OCI-LY7 (cell line): ENCODE results near the gene CREB3L1. TPM values are rescaled to one million over a fixed set of nuclear protein-coding genes. Genes with fewer than 3 reads are reported as not detected.

Experiments used
- BruUV-seq: library from RNA; stranded (reverse); fragments of 400-500 nt; replicated peaks from 2 replicates; lab custom pipeline; 2021; lab: Mats Ljungman, UMichigan
- CTCF ChIA-PET: fragments of 300-600 bp; sonication (Branson Sonifier 250); formaldehyde crosslinking; loops from one replicate; lab custom pipeline; 2022; ENCODE audit warnings: antibody characterized with exemption; ENCODE audit not compliant: unreplicated experiment; lab: Charles Lee
- POLR2A ChIA-PET: fragments of 300-600 bp; sonication (Branson Sonifier 250); formaldehyde crosslinking; loops from one replicate; lab custom pipeline; 2022; ENCODE audit warnings: antibody characterized with exemption; lab: Charles Lee
- DNase-seq: peaks from one replicate; pipeline ENCODE4 v3.0.0-alpha.2; 2015; ENCODE audit warnings: low spot score
- H2AFZ ChIP-seq: fragments of 200-600 bp; sonication (generic), shearing (Covaris generic); 2 replicates; pipeline ENCODE4 v1.6.1; 2014; ENCODE audit warnings: mild to moderate bottlenecking, antibody characterized with exemption, low read length, moderate library complexity
- H3K27ac ChIP-seq: fragments of 200-600 bp; sonication (generic); 2 replicates; pipeline ENCODE4 v1.5.1; 2014; ENCODE audit warnings: mixed run types, low read depth, mild to moderate bottlenecking, moderate library complexity, low read length, inconsistent platforms; ENCODE audit not compliant: poor library complexity, severe bottlenecking
- H3K36me3 ChIP-seq: fragments of 200-600 bp; sonication (generic); 2 replicates; pipeline ENCODE4 v1.6.1; 2014; ENCODE audit warnings: mild to moderate bottlenecking, antibody characterized with exemption, low read length, moderate library complexity, mixed read lengths; ENCODE audit not compliant: insufficient read depth
- H3K4me1 ChIP-seq: fragments of 200-600 bp; sonication (generic); 2 replicates; pipeline ENCODE4 v1.5.1; 2014; ENCODE audit warnings: mild to moderate bottlenecking, low read length; ENCODE audit not compliant: insufficient read depth, poor library complexity, severe bottlenecking
- H3K4me2 ChIP-seq: fragments of 200-600 bp; sonication (generic); 2 replicates; pipeline ENCODE4 v1.6.1; 2014; ENCODE audit warnings: mild to moderate bottlenecking, low read length
- H3K4me3 ChIP-seq: fragments of 200-600 bp; sonication (generic); 2 replicates; pipeline ENCODE4 v1.5.1; 2014; ENCODE audit warnings: mild to moderate bottlenecking, low read depth, low read length; ENCODE audit not compliant: poor library complexity, severe bottlenecking
- H3K79me2 ChIP-seq: fragments of 200-600 bp; sonication (generic); 2 replicates; pipeline ENCODE4 v1.6.1; 2016; ENCODE audit warnings: low read depth, mild to moderate bottlenecking, low read length, moderate library complexity, mixed read lengths; ENCODE audit not compliant: insufficient read depth
- H3K9me2 ChIP-seq: fragments of 200-600 bp; sonication (generic); 2 replicates; pipeline ENCODE4 v1.6.1; 2016; ENCODE audit warnings: mild to moderate bottlenecking, low read length, mixed read lengths; ENCODE audit not compliant: insufficient read depth
- H3K9me3 ChIP-seq: fragments of 200-600 bp; sonication (generic); 2 replicates; pipeline ENCODE4 v1.6.1; 2014; ENCODE audit warnings: mild to moderate bottlenecking, mixed run types, low read length, mixed read lengths
- H4K20me1 ChIP-seq: fragments of 200-600 bp; sonication (generic); 2 replicates; pipeline ENCODE4 v1.6.1; 2014; ENCODE audit warnings: mild to moderate bottlenecking, antibody characterized with exemption, low read length, moderate library complexity, mixed read lengths; ENCODE audit not compliant: insufficient read depth
- CTCF ChIP-seq: fragments of 200-600 bp; sonication (generic); conservative IDR thresholded peaks from 2 replicates; pipeline ENCODE4 v1.5.1; 2014; ENCODE audit warnings: mild to moderate bottlenecking, antibody characterized with exemption, low read length, moderate library complexity, mixed read lengths
- EZH2phosphoT487 ChIP-seq: fragments of 200-600 bp; sonication (generic); IDR thresholded peaks from 2 replicates; pipeline ENCODE4 v1.6.1; 2018; ENCODE audit warnings: low read depth, borderline replicate concordance, mild to moderate bottlenecking, mixed run types, antibody characterized with exemption, low read length, moderate library complexity, mixed read lengths
- intact Hi-C: fragments of 100-400 bp; cut with micrococcal nuclease; formaldehyde crosslinking; loops from one replicate; pipeline ENCODE4 v1.10.0; 2022; ENCODE audit not compliant: unreplicated experiment
- total RNA-seq, 2 experiments: library from RNA; depleted of rRNA in 1 of 2; stranded (reverse); fragments of >200 nt in 1 of 2; shearing (Covaris generic) in 1 of 2; gene quantifications; 2 replicates each; pipeline ENCODE4 v1.2.3, GENCODE V29; 2014 to 2022

CREB3L1 gene
- total RNA-seq, 2 experiments from 2014 or later = 0.17 TPM; not detected in 1

- H3K4me2 ChIP-seq = no peak overlapping the region
- no peaks in the 10 kb centered on the region for H3K9me2 ChIP-seq
- no peak overlapping the region for H3K27ac ChIP-seq
- peaks cover 3% of the 10 kb centered on the region for H3K4me1 ChIP-seq
- no peak for TF ChIP-seq CTCF
- no peak for TF ChIP-seq EZH2phosphoT487
- H3K36me3 ChIP-seq = no peaks in the 10 kb centered on the region
- no peak overlapping the region for H3K4me3 ChIP-seq
- POLR2A ChIA-PET = interaction anchor here (1.7 kb wide), 1 partner anchor 29 kb away, joined by 4 read pairs; no protein-coding TSS in a partner anchor
- no TSS peak for BruUV-seq
- CTCF ChIA-PET = no interaction called here
- H4K20me1 ChIP-seq = no peaks in the 10 kb centered on the region
- intact Hi-C loops = no loop called here
- H3K79me2 ChIP-seq = no peaks in the 10 kb centered on the region
- H3K9me3 ChIP-seq = no peaks in the 10 kb centered on the region
- DNase-seq = no peak
- H2AFZ ChIP-seq = no peak overlapping the region
These were observed 54.0 kb downstream of the CREB3L1 start for GRCh38 chr11:46331282-46331984.

- Histone ChIP-seq H2AFZ (no peak overlapping the region), H3K9me2 (no peaks in the 10 kb centered on the region), H3K27ac (no peak overlapping the region), H3K4me1 (peaks cover 3% of the 10 kb centered on the region), H3K79me2 (no peaks in the 10 kb centered on the region), H3K9me3 (no peaks in the 10 kb centered on the region), H3K4me2 (no peak overlapping the region), H3K4me3 (no peak overlapping the region), H3K36me3 (no peaks in the 10 kb centered on the region), H4K20me1 (no peaks in the 10 kb centered on the region)
- BruUV-seq = no TSS peak
- no peak for DNase-seq
- POLR2A ChIA-PET = no interaction called here
- CTCF ChIA-PET = no interaction called here
- TF ChIP-seq CTCF (no peak), EZH2phosphoT487 (no peak)
- intact Hi-C loops = no loop called here
These were observed 54.7 kb downstream of the CREB3L1 start for GRCh38 chr11:46332093-46332567.
